Measurements from ENCODE around the gene SLC27A2. TPM values are rescaled to one million over a fixed set of nuclear protein-coding genes. Genes with fewer than 3 reads are reported as not detected.

The SLC27A2 gene
- total RNA-seq, 1 experiment from 2014 or later = not detected

GRCh38 chr15:50190723-50191122 is 8.7 kb downstream of the SLC27A2 start:
- no peak for DNase-seq (ENCODE audit: low read depth)

- no peak for DNase-seq (ENCODE audit: low read depth)
Measured at GRCh38 chr15:50192164-50192563, 10.2 kb downstream of the SLC27A2 start.

GRCh38 chr15:50192926-50193620 is 11.1 kb downstream of the SLC27A2 start:
- DNase-seq (ENCODE audit: low read depth) = no peak

GRCh38 chr15:50202003-50202402 is 20.0 kb downstream of the SLC27A2 start:
- DNase-seq (ENCODE audit: low read depth) = no peak

GRCh38 chr15:50206020-50206419 is 24.0 kb downstream of the SLC27A2 start:
- no peak for DNase-seq (ENCODE audit: low read depth)

GRCh38 chr15:50209809-50210208 is 27.8 kb downstream of the SLC27A2 start:
- no peak for DNase-seq (ENCODE audit: low read depth)

- no peak for DNase-seq (ENCODE audit: low read depth)
Measured at GRCh38 chr15:50210462-50211157, 28.6 kb downstream of the SLC27A2 start.

- DNase-seq (ENCODE audit: low read depth) = no peak
Measured at GRCh38 chr15:50218291-50218690, 36.3 kb downstream of the SLC27A2 start.

GRCh38 chr15:50218691-50219090 is 36.7 kb downstream of the SLC27A2 start:
- no peak for DNase-seq (ENCODE audit: low read depth)

- DNase-seq (ENCODE audit: low read depth) = peak; percentile 21
Measured at GRCh38 chr15:50219820-50220219, 37.8 kb downstream of the SLC27A2 start.

- no peak for DNase-seq (ENCODE audit: low read depth)
Measured at GRCh38 chr15:50222181-50222580, 40.2 kb downstream of the SLC27A2 start.

- peak; percentile 12 for DNase-seq (ENCODE audit: low read depth)
Measured at GRCh38 chr15:50224606-50225005, 42.6 kb downstream of the SLC27A2 start.

GRCh38 chr15:50225057-50225456 is 43.1 kb downstream of the SLC27A2 start:
- no peak for DNase-seq (ENCODE audit: low read depth)

- no peak for DNase-seq (ENCODE audit: low read depth)
Measured at GRCh38 chr15:50225938-50226337, 43.9 kb downstream of the SLC27A2 start.

GRCh38 chr15:50227076-50227475 is 45.1 kb downstream of the SLC27A2 start:
- DNase-seq (ENCODE audit: low read depth) = peak; percentile 17

- DNase-seq (ENCODE audit: low read depth) = no peak
Measured at GRCh38 chr15:50228866-50229265, 46.9 kb downstream of the SLC27A2 start.

GRCh38 chr15:50229336-50229735 is 47.3 kb downstream of the SLC27A2 start:
- DNase-seq (ENCODE audit: low read depth) = no peak

GRCh38 chr15:50231761-50232160 is 49.8 kb downstream of the SLC27A2 start:
- DNase-seq (ENCODE audit: low read depth) = no peak

- no peak for DNase-seq (ENCODE audit: low read depth)
Measured at GRCh38 chr15:50232791-50233190, 50.8 kb downstream of the SLC27A2 start.

GRCh38 chr15:50233192-50233736 is 51.3 kb downstream of the SLC27A2 start:
- no peak for DNase-seq (ENCODE audit: low read depth)

- DNase-seq (ENCODE audit: low read depth) = no peak
Measured at GRCh38 chr15:50234764-50235163, 52.8 kb downstream of the SLC27A2 start.

GRCh38 chr15:50235794-50236193 is 53.8 kb downstream of the SLC27A2 start:
- DNase-seq (ENCODE audit: low read depth) = no peak

- DNase-seq (ENCODE audit: low read depth) = no peak
Measured at GRCh38 chr15:50236433-50236832, 54.4 kb downstream of the SLC27A2 start.
